Measurements from ENCODE around the gene FBXO47.

DNA sequence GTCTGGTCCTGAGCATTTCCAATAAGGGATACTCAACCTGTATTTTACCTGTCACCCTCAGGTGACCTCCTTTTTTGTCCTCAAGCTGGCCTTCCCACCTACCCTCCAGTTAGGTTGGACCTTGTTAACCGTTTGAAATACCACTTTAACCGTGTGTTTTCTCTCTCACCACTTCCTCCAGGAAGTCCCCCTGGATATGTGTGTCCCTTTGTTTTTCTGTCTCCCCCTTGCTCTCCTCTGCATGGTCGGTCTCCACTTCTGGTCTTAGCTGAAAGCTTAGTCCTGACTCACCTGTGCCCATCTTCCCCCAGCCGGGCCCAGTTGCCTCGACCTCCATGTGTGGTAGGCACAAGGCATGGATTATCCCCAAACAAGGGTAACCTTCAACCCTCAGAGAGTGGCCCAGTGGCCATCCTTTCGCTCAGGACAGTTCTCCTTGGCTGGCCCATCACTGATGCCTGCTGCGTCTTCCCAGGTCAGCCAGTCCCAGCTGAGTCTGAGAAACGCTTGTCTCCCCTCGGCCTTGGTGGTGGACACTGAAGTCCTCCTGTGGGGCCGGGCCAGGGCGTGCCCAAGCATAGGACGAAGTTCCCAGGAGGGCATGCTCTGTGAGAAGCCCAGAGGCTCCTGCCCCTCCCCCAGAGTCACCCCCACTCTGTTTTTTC lies 77.3 kb downstream of the FBXO47 start:
- TF ChIP-seq, protein P1, sequence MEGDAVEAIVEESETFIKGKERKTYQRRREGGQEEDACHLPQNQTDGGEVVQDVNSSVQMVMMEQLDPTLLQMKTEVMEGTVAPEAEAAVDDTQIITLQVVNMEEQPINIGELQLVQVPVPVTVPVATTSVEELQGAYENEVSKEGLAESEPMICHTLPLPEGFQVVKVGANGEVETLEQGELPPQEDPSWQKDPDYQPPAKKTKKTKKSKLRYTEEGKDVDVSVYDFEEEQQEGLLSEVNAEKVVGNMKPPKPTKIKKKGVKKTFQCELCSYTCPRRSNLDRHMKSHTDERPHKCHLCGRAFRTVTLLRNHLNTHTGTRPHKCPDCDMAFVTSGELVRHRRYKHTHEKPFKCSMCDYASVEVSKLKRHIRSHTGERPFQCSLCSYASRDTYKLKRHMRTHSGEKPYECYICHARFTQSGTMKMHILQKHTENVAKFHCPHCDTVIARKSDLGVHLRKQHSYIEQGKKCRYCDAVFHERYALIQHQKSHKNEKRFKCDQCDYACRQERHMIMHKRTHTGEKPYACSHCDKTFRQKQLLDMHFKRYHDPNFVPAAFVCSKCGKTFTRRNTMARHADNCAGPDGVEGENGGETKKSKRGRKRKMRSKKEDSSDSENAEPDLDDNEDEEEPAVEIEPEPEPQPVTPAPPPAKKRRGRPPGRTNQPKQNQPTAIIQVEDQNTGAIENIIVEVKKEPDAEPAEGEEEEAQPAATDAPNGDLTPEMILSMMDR (IDR thresholded peaks at IDR 0.05): no peak
- no peak for TF ChIP-seq POLR2A (IDR thresholded peaks at IDR 0.05)
